NB4 (cell line): ENCODE data around the gene KRTAP12-2.

ENCODE experiments used
- TF ChIP-seq, protein P1 (sequence below): IDR thresholded peaks from one replicate; pipeline ENCODE4 v1.5.1; 2012; ENCODE audit warnings: low read depth, low read length
- TF ChIP-seq, protein P2 (sequence below): IDR thresholded peaks from 2 replicates; pipeline ENCODE4 v1.6.1; 2011; ENCODE audit warnings: low read depth, low read length

DNA sequence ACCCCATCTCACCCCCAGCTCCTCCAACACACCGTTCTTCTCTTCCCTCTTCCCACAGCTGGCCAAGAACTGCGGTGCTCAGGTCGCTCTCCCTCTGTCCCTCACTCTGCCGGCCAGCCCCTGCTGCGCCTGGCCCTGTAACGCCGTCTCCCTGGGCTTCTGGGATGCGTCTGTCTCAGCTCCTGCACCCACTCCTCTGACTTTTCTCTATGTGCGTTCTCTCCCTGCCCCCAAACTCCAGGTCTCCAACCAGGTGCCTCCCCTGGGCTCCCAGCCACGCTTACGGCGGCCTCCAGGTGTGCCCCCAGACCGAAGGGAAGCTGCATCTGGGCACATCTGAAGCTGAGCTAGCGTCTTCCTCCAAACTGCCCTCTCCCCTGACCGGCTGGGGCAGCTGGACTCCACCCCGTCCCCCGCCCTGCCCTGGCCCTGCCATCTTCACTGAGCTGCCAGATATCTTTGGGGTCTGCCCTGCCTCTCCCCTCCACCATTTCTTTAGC, 32.8 kb upstream of the KRTAP12-2 start:
- TF ChIP-seq, protein P1, sequence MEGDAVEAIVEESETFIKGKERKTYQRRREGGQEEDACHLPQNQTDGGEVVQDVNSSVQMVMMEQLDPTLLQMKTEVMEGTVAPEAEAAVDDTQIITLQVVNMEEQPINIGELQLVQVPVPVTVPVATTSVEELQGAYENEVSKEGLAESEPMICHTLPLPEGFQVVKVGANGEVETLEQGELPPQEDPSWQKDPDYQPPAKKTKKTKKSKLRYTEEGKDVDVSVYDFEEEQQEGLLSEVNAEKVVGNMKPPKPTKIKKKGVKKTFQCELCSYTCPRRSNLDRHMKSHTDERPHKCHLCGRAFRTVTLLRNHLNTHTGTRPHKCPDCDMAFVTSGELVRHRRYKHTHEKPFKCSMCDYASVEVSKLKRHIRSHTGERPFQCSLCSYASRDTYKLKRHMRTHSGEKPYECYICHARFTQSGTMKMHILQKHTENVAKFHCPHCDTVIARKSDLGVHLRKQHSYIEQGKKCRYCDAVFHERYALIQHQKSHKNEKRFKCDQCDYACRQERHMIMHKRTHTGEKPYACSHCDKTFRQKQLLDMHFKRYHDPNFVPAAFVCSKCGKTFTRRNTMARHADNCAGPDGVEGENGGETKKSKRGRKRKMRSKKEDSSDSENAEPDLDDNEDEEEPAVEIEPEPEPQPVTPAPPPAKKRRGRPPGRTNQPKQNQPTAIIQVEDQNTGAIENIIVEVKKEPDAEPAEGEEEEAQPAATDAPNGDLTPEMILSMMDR, result no peak
- TF ChIP-seq, protein P2, sequence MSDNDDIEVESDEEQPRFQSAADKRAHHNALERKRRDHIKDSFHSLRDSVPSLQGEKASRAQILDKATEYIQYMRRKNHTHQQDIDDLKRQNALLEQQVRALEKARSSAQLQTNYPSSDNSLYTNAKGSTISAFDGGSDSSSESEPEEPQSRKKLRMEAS, result no peak
